Sciatic nerve (tissue), 2 donors: Measurements from ENCODE around the gene CD200R1. TPM values are rescaled to one million over a fixed set of nuclear protein-coding genes. Genes with fewer than 3 reads are reported as not detected.
"Not testable (repeated sequence)": the region's sequence is repeated elsewhere in the genome, so short reads cannot be mapped to it uniquely, and the experiment has no call there.

ENCODE experiments used
- ATAC-seq: fragments of 200-7000 bp; cut with Tn5 transposase; one replicate; pipeline ENCODE4 v1.9.1; 2020; ENCODE audit warnings: mild to moderate bottlenecking, moderate library complexity
- DNase-seq: peaks from one replicate; pipeline ENCODE4 v3.0.0-alpha.2; 2020; ENCODE audit warnings: low spot score
- intact Hi-C: fragments of 100-400 bp; cut with DNase I; formaldehyde crosslinking; loops from one replicate; pipeline ENCODE4 v1.14.2; 2022
- total RNA-seq: library from RNA; stranded (reverse); fragmentation: NEBNext Ultra II Directional; extraction: Animal tissue kit (Norgen Biotek cat#: 25700); gene quantifications from one replicate; pipeline ENCODE4 v1.2.1, GENCODE V29; 2021
- donor health status: DM: no; HTN: no; CAD: no.
- donor health status: DM: no; HTN: no; CAD: no.

The CD200R1 gene
- total RNA-seq, 1 donor from 2014 or later, result 3.2 TPM

- DNase-seq (no peak), ATAC-seq (no peak)
- intact Hi-C loops, result no loop called here
Observed at GRCh38 chr3:112979244-112979832, 4.4 kb upstream of the CD200R1 start.

GRCh38 chr3:112976953-112977352 is 2.0 kb upstream of the CD200R1 start:
- intact Hi-C loops, result no loop called here
- no peak for DNase-seq
- no peak for ATAC-seq

- intact Hi-C loops, result no loop called here
- ATAC-seq (no peak), DNase-seq (no peak)
Observed at GRCh38 chr3:112976001-112976400, 1.1 kb upstream of the CD200R1 start.

GRCh38 chr3:112974178-112974517 is 755 bp downstream of the CD200R1 start:
- ATAC-seq (no peak), DNase-seq (no peak)
- intact Hi-C loops, result no loop called here

GRCh38 chr3:112973325-112974177 is 1.4 kb downstream of the CD200R1 start:
- intact Hi-C loops, result no loop called here
- ATAC-seq, result peak; percentile 45
- DNase-seq, result no peak

GRCh38 chr3:112972158-112972557 is 2.7 kb downstream of the CD200R1 start:
- intact Hi-C loops, result no loop called here
- DNase-seq (no peak), ATAC-seq (no peak)

GRCh38 chr3:112967828-112968227 is 7.1 kb downstream of the CD200R1 start:
- no peak for DNase-seq
- no peak for ATAC-seq
- intact Hi-C loops, result no loop called here

GRCh38 chr3:112967425-112967824 is 7.5 kb downstream of the CD200R1 start:
- ATAC-seq (no peak), DNase-seq (no peak)
- intact Hi-C loops, result no loop called here

- intact Hi-C loops, result no loop called here
- DNase-seq (no peak), ATAC-seq (peak; percentile 60)
Observed at GRCh38 chr3:112966633-112967032, 8.3 kb downstream of the CD200R1 start.

GRCh38 chr3:112965656-112966055 is 9.2 kb downstream of the CD200R1 start:
- no peak for ATAC-seq
- intact Hi-C loops, result no loop called here

GRCh38 chr3:112963683-112964082 is 11.2 kb downstream of the CD200R1 start:
- ATAC-seq (no peak), DNase-seq (no peak)
- intact Hi-C loops, result no loop called here

More at GRCh38 chr3:112965656-112966055, 9.2 kb downstream of the CD200R1 start:
- no peak for DNase-seq

GRCh38 chr3:112958811-112959560 is 15.9 kb downstream of the CD200R1 start:
- DNase-seq, result no peak
- ATAC-seq, result peak; percentile 44
- intact Hi-C loops, result no loop called here

GRCh38 chr3:112956351-112956750 is 18.6 kb downstream of the CD200R1 start:
- intact Hi-C loops, result no loop called here
- DNase-seq (no peak), ATAC-seq (no peak)

GRCh38 chr3:112948346-112948838 is 26.5 kb downstream of the CD200R1 start:
- intact Hi-C loops, result no loop called here
- ATAC-seq (no peak), DNase-seq (no peak)

- intact Hi-C loops, result no loop called here
- ATAC-seq (peak; percentile 28), DNase-seq (no peak)
Observed at GRCh38 chr3:112931736-112932521, 43.0 kb downstream of the CD200R1 start.

GRCh38 chr3:112930771-112931170 is 44.1 kb downstream of the CD200R1 start:
- ATAC-seq (no peak), DNase-seq (no peak)
- intact Hi-C loops, result no loop called here

- ATAC-seq (no peak), DNase-seq (no peak)
- intact Hi-C loops, result no loop called here
Observed at GRCh38 chr3:112925969-112926368, 48.9 kb downstream of the CD200R1 start.

GRCh38 chr3:112925560-112925959 is 49.3 kb downstream of the CD200R1 start:
- ATAC-seq (no peak), DNase-seq (no peak)
- intact Hi-C loops, result no loop called here

GRCh38 chr3:112919541-112919940 is 55.4 kb downstream of the CD200R1 start:
- ATAC-seq, DNase-seq, intact Hi-C loops: not testable (repeated sequence)
